Activated CD4-positive, alpha-beta T cell treated with anti-CD3 and anti-CD28 coated beads, Interleukin-2, amount 50 U/mL, for 1 hour (primary cell): Measurements from ENCODE around the gene LIF.

Experiments used
- DNase-seq: peaks from one replicate; pipeline ENCODE4 v3.0.0-alpha.2; 2020

The LIF gene

GRCh38 chr22:30262917-30263741, 16.6 kb upstream of the LIF start:
- DNase-seq, result peak; percentile 79

- DNase-seq, result no peak
Measured at GRCh38 chr22:30262112-30262511, 15.6 kb upstream of the LIF start.

- no peak for DNase-seq
Measured at GRCh38 chr22:30261134-30261533, 14.6 kb upstream of the LIF start.

- DNase-seq, result no peak
Measured at GRCh38 chr22:30260682-30261081, 14.1 kb upstream of the LIF start.

- no peak for DNase-seq
Measured at GRCh38 chr22:30260276-30260675, 13.7 kb upstream of the LIF start.

GRCh38 chr22:30254314-30254713, 7.8 kb upstream of the LIF start:
- no peak for DNase-seq

GRCh38 chr22:30253205-30253852, 6.8 kb upstream of the LIF start:
- no peak for DNase-seq

GRCh38 chr22:30252411-30253204, 6.0 kb upstream of the LIF start:
- no peak for DNase-seq

GRCh38 chr22:30251711-30252110, 5.2 kb upstream of the LIF start:
- DNase-seq, result no peak

GRCh38 chr22:30250661-30251267, 4.2 kb upstream of the LIF start:
- no peak for DNase-seq

- DNase-seq, result no peak
Measured at GRCh38 chr22:30250039-30250565, 3.5 kb upstream of the LIF start.

GRCh38 chr22:30249049-30250038, 2.8 kb upstream of the LIF start:
- no peak for DNase-seq

GRCh38 chr22:30248484-30248883, 1.9 kb upstream of the LIF start:
- DNase-seq, result no peak

GRCh38 chr22:30247974-30248373, 1.4 kb upstream of the LIF start:
- no peak for DNase-seq

- DNase-seq, result no peak
Measured at GRCh38 chr22:30247561-30247960, 1.0 kb upstream of the LIF start.

GRCh38 chr22:30246814-30247376, 336 bp upstream of the LIF start:
- no peak for DNase-seq

- no peak for DNase-seq
Measured at GRCh38 chr22:30245181-30245984, 1.2 kb downstream of the LIF start.

- no peak for DNase-seq
Measured at GRCh38 chr22:30244641-30245040, 1.9 kb downstream of the LIF start.

GRCh38 chr22:30244066-30244465, 2.5 kb downstream of the LIF start:
- no peak for DNase-seq

GRCh38 chr22:30243661-30244060, 2.9 kb downstream of the LIF start:
- DNase-seq, result no peak
